GM19193 (cell line): ENCODE results near the gene RHBDL2.

Source experiments
- POLR2A ChIP-seq: IDR thresholded peaks from 4 replicates; pipeline ENCODE4 v1.6.1; 2011; ENCODE audit not compliant: insufficient read depth, insufficient read length; ENCODE audit errors: extremely low read depth

Gene RHBDL2

DNA sequence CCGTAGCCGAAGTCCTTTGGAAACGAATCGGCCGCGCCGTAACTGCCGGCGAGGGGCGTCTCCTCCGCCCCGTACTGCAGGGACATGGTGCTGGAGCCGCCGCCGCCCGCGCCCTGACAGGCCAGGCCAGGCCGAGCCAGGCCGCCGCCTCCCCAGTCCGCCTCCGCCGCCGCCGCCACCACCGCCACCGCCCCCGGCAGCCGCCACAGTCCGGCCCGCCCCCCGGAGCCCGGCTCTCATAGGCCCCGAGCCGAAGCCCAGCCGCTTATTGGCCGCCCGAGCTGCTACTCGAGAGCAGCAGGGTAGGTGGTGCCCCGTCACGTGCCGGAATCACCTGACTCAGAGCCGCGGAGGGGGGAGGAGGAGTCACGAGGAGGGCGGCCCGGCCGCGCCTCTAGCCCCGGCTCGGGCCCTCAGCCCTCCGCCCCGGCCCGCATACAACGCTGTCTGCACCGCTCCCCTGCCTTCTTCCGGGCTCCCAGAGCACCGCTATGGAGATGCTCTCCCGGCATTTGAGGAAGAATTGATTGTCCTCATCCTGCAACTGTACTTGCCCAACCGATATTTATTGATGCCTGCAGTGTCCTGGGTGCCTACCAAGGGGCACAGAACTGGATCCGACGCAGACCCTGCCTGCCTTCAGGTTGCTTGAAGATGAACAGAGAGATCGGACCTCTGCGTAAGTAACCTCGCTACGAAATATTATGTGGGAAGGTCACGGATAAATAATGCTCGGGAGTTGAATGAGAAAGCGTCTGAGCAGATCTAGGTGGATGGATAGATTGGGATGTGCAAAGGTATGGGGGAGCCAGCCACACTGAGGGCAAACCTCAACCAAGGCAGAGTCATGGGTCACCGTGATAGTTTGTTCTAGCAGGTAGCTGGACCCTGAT lies 81.8 kb downstream of the RHBDL2 start, which contains the start of gene RRAGC:
Gene RRAGC, minus strand, starts transcription at position 212 of the 893 bp plus-strand sequence. Its CDS starts 126 bp downstream, at position 86.
- peak; percentile 63 for TF ChIP-seq POLR2A

- no peak for TF ChIP-seq POLR2A
These were observed 82.6 kb downstream of the RHBDL2 start for GRCh38 chr1:38858833-38859560.

DNA sequence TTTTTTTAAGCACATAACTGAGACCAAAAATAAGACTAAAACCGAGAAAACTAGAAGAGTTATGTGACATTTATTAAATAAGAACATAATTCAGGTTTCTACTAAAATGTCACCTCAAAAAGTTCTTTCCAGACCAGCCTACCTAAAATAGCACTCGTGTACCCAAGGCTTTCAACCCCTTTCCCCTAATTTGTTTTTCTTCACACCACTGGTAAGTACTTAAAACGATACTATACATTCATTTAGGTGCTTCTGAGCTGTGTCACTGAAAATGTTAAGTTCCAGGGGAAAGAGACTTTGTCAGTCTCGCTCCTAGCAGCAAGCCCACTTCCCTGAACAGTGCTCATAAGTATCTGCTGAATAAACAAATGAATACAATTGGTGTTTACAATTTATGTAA lies 88.8 kb downstream of the RHBDL2 start:
- no peak for TF ChIP-seq POLR2A

DNA sequence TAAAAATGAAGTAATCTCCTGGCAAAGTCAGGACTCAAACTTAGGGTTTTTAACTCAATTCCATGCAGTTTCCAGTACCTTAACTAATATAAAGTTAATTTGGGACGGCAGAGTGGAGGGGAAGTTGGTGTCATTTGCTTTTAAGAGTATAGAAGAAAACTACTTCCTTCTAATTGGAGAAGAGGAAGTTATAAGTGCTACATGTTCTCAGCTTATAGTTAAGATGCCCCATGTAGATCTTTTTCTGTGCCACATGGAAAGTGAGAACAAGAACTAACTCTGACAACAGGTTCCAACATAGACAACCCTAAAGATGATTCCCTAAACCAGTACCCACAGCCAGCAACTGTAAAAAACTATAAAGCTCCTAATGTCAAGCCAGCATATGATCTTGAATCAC lies 93.6 kb downstream of the RHBDL2 start:
- no peak for TF ChIP-seq POLR2A

GRCh38 chr1:38846210-38846609 lies 95.4 kb downstream of the RHBDL2 start:
- no peak for TF ChIP-seq POLR2A

DNA sequence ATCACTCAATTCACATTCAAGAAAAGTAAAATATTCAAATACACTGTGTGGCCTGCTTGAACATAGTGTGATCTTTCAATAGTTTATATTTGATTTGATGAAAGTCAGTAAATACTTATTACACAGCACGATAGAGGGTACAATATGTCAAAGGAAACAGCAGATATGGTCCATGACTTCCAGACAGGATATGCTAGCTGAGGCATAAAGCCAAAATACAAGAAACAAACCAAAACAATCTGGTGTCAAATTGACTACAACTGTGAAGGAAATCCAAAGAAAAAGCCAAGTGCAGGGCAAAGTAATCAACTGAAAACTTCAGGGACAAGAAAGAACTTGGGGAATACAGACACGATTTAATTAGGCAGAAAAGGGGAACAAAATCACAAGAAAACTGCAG lies 101.3 kb downstream of the RHBDL2 start:
- no peak for TF ChIP-seq POLR2A

- TF ChIP-seq POLR2A = no peak
These were observed 102.3 kb downstream of the RHBDL2 start for GRCh38 chr1:38839363-38839762.
